ENCODE measurements around the gene NPR1.

Gene NPR1

GRCh38 chr1:153658400-153659174 lies 19.9 kb upstream of the NPR1 start, which contains the start of gene SNAPIN (continued):
- TF ChIP-seq OSR2 (tag by site-specific recombination; IDR thresholded peaks at IDR 0.05) (no peak), ZSCAN30 (tag by site-specific recombination; IDR thresholded peaks at IDR 0.05) (no peak), REPIN1 (tag by site-specific recombination; IDR thresholded peaks at IDR 0.05; ENCODE audit: low read depth) (no peak), ZNF433 (tag by site-specific recombination; IDR thresholded peaks at IDR 0.05; ENCODE audit: low read depth) (no peak), ZNF76 (tag by site-specific recombination; IDR thresholded peaks at IDR 0.05; ENCODE audit: borderline replicate concordance, low read depth) (peak; percentile 96), ZNF10 (tag by site-specific recombination; IDR thresholded peaks at IDR 0.05) (no peak), TCF7L2 (IDR thresholded peaks at IDR 0.05; ENCODE audit: borderline replicate concordance, low read depth, low read length) (no peak), ZNF654 (tag by site-specific recombination; IDR thresholded peaks at IDR 0.05; ENCODE audit: low read depth) (no peak), GLIS1 (tag by site-specific recombination; IDR thresholded peaks at IDR 0.05) (no peak), ZNF660 (tag by site-specific recombination; IDR thresholded peaks at IDR 0.05) (peak; percentile 41; the same call in 1 of the 2 replicates), ZNF394 (tag by site-specific recombination; IDR thresholded peaks at IDR 0.05; ENCODE audit: borderline replicate concordance) (no peak; the same call in 1 of the 2 replicates), ZFP37 (tag by site-specific recombination; IDR thresholded peaks at IDR 0.05) (no peak), ZNF623 (tag by site-specific recombination; IDR thresholded peaks at IDR 0.05) (no peak), REST (tag by site-specific recombination; IDR thresholded peaks at IDR 0.05) (no peak), GLIS2 (tag by site-specific recombination; IDR thresholded peaks at IDR 0.05) (peak; percentile 55), ZBTB17 (tag by site-specific recombination; IDR thresholded peaks at IDR 0.05) (peak; percentile 82), FEZF1 (tag by site-specific recombination; IDR thresholded peaks at IDR 0.05) (no peak), ZNF830 (tag by site-specific recombination; IDR thresholded peaks at IDR 0.05; ENCODE audit: low read depth) (no peak), GFI1B (tag by site-specific recombination; IDR thresholded peaks at IDR 0.05) (0 out of 2 replicates have a peak, but pooled peaks have one; percentile 14), ZNF600 (tag by site-specific recombination; IDR thresholded peaks at IDR 0.05) (peak; percentile 61; the same call in 1 of the 2 replicates), ZBTB1 (tag by site-specific recombination; IDR thresholded peaks at IDR 0.05) (no peak), ZIC2 (tag by site-specific recombination; IDR thresholded peaks at IDR 0.05) (peak; percentile 53; the same call in 1 of the 2 replicates), ZNF211 (tag by site-specific recombination; IDR thresholded peaks at IDR 0.05; ENCODE audit: low read depth) (no peak), ZNF16 (tag by site-specific recombination; IDR thresholded peaks at IDR 0.05; ENCODE audit: low read depth) (no peak)
- TF ChIP-seq, protein P1, sequence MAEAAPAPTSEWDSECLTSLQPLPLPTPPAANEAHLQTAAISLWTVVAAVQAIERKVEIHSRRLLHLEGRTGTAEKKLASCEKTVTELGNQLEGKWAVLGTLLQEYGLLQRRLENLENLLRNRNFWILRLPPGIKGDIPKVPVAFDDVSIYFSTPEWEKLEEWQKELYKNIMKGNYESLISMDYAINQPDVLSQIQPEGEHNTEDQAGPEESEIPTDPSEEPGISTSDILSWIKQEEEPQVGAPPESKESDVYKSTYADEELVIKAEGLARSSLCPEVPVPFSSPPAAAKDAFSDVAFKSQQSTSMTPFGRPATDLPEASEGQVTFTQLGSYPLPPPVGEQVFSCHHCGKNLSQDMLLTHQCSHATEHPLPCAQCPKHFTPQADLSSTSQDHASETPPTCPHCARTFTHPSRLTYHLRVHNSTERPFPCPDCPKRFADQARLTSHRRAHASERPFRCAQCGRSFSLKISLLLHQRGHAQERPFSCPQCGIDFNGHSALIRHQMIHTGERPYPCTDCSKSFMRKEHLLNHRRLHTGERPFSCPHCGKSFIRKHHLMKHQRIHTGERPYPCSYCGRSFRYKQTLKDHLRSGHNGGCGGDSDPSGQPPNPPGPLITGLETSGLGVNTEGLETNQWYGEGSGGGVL (tag by site-specific recombination; IDR thresholded peaks at IDR 0.05) = peak; percentile 26
- TF ChIP-seq, protein P2, sequence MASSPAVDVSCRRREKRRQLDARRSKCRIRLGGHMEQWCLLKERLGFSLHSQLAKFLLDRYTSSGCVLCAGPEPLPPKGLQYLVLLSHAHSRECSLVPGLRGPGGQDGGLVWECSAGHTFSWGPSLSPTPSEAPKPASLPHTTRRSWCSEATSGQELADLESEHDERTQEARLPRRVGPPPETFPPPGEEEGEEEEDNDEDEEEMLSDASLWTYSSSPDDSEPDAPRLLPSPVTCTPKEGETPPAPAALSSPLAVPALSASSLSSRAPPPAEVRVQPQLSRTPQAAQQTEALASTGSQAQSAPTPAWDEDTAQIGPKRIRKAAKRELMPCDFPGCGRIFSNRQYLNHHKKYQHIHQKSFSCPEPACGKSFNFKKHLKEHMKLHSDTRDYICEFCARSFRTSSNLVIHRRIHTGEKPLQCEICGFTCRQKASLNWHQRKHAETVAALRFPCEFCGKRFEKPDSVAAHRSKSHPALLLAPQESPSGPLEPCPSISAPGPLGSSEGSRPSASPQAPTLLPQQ (tag by site-specific recombination; IDR thresholded peaks at IDR 0.05) = peak; percentile 95
- TF ChIP-seq, protein P3, sequence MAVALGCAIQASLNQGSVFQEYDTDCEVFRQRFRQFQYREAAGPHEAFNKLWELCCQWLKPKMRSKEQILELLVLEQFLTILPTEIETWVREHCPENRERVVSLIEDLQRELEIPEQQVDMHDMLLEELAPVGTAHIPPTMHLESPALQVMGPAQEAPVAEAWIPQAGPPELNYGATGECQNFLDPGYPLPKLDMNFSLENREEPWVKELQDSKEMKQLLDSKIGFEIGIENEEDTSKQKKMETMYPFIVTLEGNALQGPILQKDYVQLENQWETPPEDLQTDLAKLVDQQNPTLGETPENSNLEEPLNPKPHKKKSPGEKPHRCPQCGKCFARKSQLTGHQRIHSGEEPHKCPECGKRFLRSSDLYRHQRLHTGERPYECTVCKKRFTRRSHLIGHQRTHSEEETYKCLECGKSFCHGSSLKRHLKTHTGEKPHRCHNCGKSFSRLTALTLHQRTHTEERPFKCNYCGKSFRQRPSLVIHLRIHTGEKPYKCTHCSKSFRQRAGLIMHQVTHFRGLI (tag by site-specific recombination; IDR thresholded peaks at IDR 0.05) = no peak
- TF ChIP-seq, protein P4, sequence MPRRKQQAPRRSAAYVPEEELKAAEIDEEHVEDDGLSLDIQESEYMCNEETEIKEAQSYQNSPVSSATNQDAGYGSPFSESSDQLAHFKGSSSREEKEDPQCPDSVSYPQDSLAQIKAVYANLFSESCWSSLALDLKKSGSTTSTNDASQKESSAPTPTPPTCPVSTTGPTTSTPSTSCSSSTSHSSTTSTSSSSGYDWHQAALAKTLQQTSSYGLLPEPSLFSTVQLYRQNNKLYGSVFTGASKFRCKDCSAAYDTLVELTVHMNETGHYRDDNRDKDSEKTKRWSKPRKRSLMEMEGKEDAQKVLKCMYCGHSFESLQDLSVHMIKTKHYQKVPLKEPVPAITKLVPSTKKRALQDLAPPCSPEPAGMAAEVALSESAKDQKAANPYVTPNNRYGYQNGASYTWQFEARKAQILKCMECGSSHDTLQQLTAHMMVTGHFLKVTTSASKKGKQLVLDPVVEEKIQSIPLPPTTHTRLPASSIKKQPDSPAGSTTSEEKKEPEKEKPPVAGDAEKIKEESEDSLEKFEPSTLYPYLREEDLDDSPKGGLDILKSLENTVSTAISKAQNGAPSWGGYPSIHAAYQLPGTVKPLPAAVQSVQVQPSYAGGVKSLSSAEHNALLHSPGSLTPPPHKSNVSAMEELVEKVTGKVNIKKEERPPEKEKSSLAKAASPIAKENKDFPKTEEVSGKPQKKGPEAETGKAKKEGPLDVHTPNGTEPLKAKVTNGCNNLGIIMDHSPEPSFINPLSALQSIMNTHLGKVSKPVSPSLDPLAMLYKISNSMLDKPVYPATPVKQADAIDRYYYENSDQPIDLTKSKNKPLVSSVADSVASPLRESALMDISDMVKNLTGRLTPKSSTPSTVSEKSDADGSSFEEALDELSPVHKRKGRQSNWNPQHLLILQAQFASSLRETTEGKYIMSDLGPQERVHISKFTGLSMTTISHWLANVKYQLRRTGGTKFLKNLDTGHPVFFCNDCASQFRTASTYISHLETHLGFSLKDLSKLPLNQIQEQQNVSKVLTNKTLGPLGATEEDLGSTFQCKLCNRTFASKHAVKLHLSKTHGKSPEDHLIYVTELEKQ (tag by site-specific recombination; IDR thresholded peaks at IDR 0.05; ENCODE audit: borderline replicate concordance) = no peak

All from HEK293 (cell line).